Kidney epithelial cell (primary cell): ENCODE results near the gene GDPD5. TPM values are rescaled to one million over a fixed set of nuclear protein-coding genes. Genes with fewer than 3 reads are reported as not detected.
A peak's percentile ranks its signal among the peaks of the same experiment; 100 is the strongest.

ENCODE experiments used
- DNase-seq: peaks from one replicate; pipeline ENCODE4 v3.0.0-alpha.2; 2010; ENCODE audit warnings: low read depth
- H3K27me3 ChIP-seq: 2 replicates; pipeline ENCODE4 v1.6.0; 2011; ENCODE audit warnings: low read length; ENCODE audit not compliant: control insufficient read depth, insufficient read depth
- H3K36me3 ChIP-seq: 2 replicates; pipeline ENCODE4 v1.5.1; 2011; ENCODE audit warnings: low read length; ENCODE audit not compliant: control insufficient read depth, insufficient read depth
- H3K4me3 ChIP-seq: 2 replicates; pipeline ENCODE4 v1.5.1; 2011; ENCODE audit warnings: low read depth, mild to moderate bottlenecking, control low read depth, low read length
- CTCF ChIP-seq: IDR thresholded peaks from 2 replicates; pipeline ENCODE4 v1.5.1; 2011; ENCODE audit warnings: mild to moderate bottlenecking, moderate library complexity, low read length, control low read depth, inconsistent platforms; ENCODE audit not compliant: insufficient read depth, poor library complexity, severe bottlenecking
- total RNA-seq: library from RNA; depleted of rRNA; stranded (reverse); fragments of >200 nt; gene quantifications from 2 replicates; pipeline ENCODE4 v1.2.3, GENCODE V29; 2015

GDPD5 gene
- total RNA-seq, 1 donor from 2014 or later, result 12.7 TPM

GRCh38 chr11:75498556-75499255 is 27.0 kb downstream of the GDPD5 start:
- Histone ChIP-seq H3K4me3 (no peak overlapping the region), H3K27me3 (no peaks in the 10 kb centered on the region), H3K36me3 (no peaks in the 10 kb centered on the region)
- DNase-seq, result no peak
- TF ChIP-seq CTCF, result no peak

- Histone ChIP-seq H3K27me3 (no peaks in the 10 kb centered on the region), H3K4me3 (no peak overlapping the region), H3K36me3 (no peaks in the 10 kb centered on the region)
- TF ChIP-seq CTCF, result no peak
- DNase-seq, result no peak
Measured at GRCh38 chr11:75497788-75498409, 27.8 kb downstream of the GDPD5 start.

- peak; percentile 19 for TF ChIP-seq CTCF
- no peak for DNase-seq
- Histone ChIP-seq H3K27me3 (no peaks in the 10 kb centered on the region), H3K36me3 (no peaks in the 10 kb centered on the region), H3K4me3 (no peak overlapping the region)
Measured at GRCh38 chr11:75496305-75496752, 29.4 kb downstream of the GDPD5 start.

GRCh38 chr11:75495749-75496304 is 29.9 kb downstream of the GDPD5 start:
- H3K27me3 ChIP-seq, result no peaks in the 10 kb centered on the region
- H3K36me3 ChIP-seq, result no peaks in the 10 kb centered on the region
- TF ChIP-seq CTCF, result no peak
- H3K4me3 ChIP-seq, result no peak overlapping the region
- DNase-seq, result no peak

- H3K36me3 ChIP-seq, result no peaks in the 10 kb centered on the region
- no peak overlapping the region for H3K4me3 ChIP-seq
- TF ChIP-seq CTCF, result no peak
- H3K27me3 ChIP-seq, result no peaks in the 10 kb centered on the region
- DNase-seq, result no peak
Measured at GRCh38 chr11:75493626-75494025, 32.1 kb downstream of the GDPD5 start.
